Measurements from ENCODE around the gene DICER1.

DNA sequence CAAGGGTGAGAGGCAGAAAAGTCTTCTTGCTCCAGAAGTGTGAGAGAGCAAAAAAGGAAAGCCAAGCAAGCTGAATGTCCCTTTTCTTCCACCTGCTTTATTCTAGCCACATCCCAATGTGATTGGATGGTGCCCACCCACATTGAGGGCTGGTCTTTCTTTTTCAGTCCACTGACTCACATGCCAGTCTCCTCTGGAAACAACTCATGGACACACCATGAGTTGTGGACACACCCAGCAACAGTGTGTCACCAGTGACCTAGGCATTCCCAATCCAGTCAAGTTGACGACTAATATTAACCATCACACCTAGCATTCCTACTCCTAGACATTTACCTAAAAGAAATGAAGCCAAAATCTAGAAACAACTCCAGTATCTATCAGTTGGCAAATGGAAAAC lies 7.2 kb upstream of the DICER1 start:
- TF ChIP-seq, protein P1, sequence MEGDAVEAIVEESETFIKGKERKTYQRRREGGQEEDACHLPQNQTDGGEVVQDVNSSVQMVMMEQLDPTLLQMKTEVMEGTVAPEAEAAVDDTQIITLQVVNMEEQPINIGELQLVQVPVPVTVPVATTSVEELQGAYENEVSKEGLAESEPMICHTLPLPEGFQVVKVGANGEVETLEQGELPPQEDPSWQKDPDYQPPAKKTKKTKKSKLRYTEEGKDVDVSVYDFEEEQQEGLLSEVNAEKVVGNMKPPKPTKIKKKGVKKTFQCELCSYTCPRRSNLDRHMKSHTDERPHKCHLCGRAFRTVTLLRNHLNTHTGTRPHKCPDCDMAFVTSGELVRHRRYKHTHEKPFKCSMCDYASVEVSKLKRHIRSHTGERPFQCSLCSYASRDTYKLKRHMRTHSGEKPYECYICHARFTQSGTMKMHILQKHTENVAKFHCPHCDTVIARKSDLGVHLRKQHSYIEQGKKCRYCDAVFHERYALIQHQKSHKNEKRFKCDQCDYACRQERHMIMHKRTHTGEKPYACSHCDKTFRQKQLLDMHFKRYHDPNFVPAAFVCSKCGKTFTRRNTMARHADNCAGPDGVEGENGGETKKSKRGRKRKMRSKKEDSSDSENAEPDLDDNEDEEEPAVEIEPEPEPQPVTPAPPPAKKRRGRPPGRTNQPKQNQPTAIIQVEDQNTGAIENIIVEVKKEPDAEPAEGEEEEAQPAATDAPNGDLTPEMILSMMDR (IDR thresholded peaks at IDR 0.05; ENCODE audit: poor library complexity, severe bottlenecking): no peak
- TF ChIP-seq, protein P2, sequence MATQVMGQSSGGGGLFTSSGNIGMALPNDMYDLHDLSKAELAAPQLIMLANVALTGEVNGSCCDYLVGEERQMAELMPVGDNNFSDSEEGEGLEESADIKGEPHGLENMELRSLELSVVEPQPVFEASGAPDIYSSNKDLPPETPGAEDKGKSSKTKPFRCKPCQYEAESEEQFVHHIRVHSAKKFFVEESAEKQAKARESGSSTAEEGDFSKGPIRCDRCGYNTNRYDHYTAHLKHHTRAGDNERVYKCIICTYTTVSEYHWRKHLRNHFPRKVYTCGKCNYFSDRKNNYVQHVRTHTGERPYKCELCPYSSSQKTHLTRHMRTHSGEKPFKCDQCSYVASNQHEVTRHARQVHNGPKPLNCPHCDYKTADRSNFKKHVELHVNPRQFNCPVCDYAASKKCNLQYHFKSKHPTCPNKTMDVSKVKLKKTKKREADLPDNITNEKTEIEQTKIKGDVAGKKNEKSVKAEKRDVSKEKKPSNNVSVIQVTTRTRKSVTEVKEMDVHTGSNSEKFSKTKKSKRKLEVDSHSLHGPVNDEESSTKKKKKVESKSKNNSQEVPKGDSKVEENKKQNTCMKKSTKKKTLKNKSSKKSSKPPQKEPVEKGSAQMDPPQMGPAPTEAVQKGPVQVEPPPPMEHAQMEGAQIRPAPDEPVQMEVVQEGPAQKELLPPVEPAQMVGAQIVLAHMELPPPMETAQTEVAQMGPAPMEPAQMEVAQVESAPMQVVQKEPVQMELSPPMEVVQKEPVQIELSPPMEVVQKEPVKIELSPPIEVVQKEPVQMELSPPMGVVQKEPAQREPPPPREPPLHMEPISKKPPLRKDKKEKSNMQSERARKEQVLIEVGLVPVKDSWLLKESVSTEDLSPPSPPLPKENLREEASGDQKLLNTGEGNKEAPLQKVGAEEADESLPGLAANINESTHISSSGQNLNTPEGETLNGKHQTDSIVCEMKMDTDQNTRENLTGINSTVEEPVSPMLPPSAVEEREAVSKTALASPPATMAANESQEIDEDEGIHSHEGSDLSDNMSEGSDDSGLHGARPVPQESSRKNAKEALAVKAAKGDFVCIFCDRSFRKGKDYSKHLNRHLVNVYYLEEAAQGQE (IDR thresholded peaks at IDR 0.05; ENCODE audit: borderline replicate concordance): no peak
- TF ChIP-seq POLR2AphosphoS5 (IDR thresholded peaks at IDR 0.05): no peak
- no peak for TF ChIP-seq SMC3 (conservative IDR thresholded peaks at IDR 0.05; ENCODE audit: poor library complexity)
- no peak for TF ChIP-seq EZH2 (IDR thresholded peaks at IDR 0.05; ENCODE audit: borderline replicate concordance, insufficient read depth, low read length, poor library complexity, severe bottlenecking)
- TF ChIP-seq MXI1 (conservative IDR thresholded peaks at IDR 0.05; ENCODE audit: poor library complexity, severe bottlenecking): no peak
- TF ChIP-seq TAF1 (IDR thresholded peaks at IDR 0.05; ENCODE audit: low read depth): no peak

Measured in neural cell (in vitro differentiated cells).